Endothelial cell of umbilical vein (primary cell): ENCODE measurements around the gene MED25.

Source experiments
- EZH2 ChIP-seq: IDR thresholded peaks from 2 replicates; pipeline ENCODE4 v1.6.1; 2012; ENCODE audit warnings: borderline replicate concordance, low read depth, mild to moderate bottlenecking, moderate library complexity, low read length, inconsistent platforms; ENCODE audit not compliant: severe bottlenecking
- JUN ChIP-seq: IDR thresholded peaks from 2 replicates; pipeline ENCODE4 v1.6.1; 2011; ENCODE audit warnings: borderline replicate concordance, low read depth; ENCODE audit not compliant: insufficient read length, insufficient read depth
- POLR2A ChIP-seq: IDR thresholded peaks from 2 replicates; pipeline ENCODE4 v1.6.1; 2012; ENCODE audit warnings: low read depth, mild to moderate bottlenecking, control low read depth, low read length
- POLR2AphosphoS5 ChIP-seq: IDR thresholded peaks from 2 replicates; pipeline ENCODE4 v1.6.1; 2012; ENCODE audit warnings: low read depth, mild to moderate bottlenecking, control low read depth, low read length, moderate library complexity; ENCODE audit not compliant: insufficient read depth
- TF ChIP-seq, protein P1 (sequence below), 2 donors: IDR thresholded peaks; 1 replicate in 1 of 2; 2 replicates in 1 of 2; pipeline ENCODE4 v1.5.1; 2011; ENCODE audit warnings: low read length in 2 of 2, mild to moderate bottlenecking in 2 of 2, moderate library complexity in 2 of 2, control low read depth in 1 of 2, inconsistent platforms in 1 of 2, low read depth in 1 of 2; ENCODE audit not compliant: insufficient read depth in 1 of 2; ENCODE audit errors: extremely low read depth in 1 of 2

DNA sequence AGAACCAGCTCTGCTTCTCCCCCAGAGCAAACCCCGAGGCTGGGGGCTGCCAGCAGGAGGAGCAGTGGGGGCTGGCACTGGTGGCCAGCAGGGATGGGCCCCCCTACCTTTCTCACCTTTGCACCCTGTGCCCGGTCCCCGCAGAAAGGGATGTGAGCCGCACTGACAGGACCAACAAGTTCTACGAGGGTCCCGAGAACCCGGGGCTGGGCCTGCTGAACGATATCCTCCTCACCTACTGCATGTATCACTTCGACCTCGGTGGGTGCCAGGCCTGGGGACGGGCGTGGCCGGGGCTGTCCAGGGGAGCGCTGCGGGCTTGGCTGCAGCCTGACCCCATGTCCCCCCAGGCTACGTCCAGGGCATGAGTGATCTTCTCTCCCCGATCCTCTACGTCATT lies 66.0 kb downstream of the MED25 start:
- TF ChIP-seq EZH2 (no peak), POLR2AphosphoS5 (no peak), POLR2A (no peak), JUN (no peak)
- TF ChIP-seq, protein P1, sequence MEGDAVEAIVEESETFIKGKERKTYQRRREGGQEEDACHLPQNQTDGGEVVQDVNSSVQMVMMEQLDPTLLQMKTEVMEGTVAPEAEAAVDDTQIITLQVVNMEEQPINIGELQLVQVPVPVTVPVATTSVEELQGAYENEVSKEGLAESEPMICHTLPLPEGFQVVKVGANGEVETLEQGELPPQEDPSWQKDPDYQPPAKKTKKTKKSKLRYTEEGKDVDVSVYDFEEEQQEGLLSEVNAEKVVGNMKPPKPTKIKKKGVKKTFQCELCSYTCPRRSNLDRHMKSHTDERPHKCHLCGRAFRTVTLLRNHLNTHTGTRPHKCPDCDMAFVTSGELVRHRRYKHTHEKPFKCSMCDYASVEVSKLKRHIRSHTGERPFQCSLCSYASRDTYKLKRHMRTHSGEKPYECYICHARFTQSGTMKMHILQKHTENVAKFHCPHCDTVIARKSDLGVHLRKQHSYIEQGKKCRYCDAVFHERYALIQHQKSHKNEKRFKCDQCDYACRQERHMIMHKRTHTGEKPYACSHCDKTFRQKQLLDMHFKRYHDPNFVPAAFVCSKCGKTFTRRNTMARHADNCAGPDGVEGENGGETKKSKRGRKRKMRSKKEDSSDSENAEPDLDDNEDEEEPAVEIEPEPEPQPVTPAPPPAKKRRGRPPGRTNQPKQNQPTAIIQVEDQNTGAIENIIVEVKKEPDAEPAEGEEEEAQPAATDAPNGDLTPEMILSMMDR (IDR thresholded peaks at IDR 0.05; ENCODE audit: extremely low read depth in 1 of 2, insufficient read depth in 1 of 2, low read depth in 1 of 2, low read length in 2 of 2): no peak
